HEK293 (cell line): ENCODE data around the gene SLC25A41.

ENCODE experiments used
- CTCF ChIA-PET: fragments of 350-600 bp; formaldehyde crosslinking; extraction: SDS; loops from one replicate; lab custom pipeline; 2021; ENCODE audit warnings: antibody characterized with exemption; lab: Yijun Ruan, JAX
- POLR2A ChIA-PET: fragments of 300-600 bp; formaldehyde crosslinking; extraction: SDS; loops from one replicate; lab custom pipeline; 2020; ENCODE audit warnings: antibody characterized with exemption, inconsistent platforms; lab: Yijun Ruan, JAX
- H3K27ac ChIP-seq: fragments of 200-500 bp; sonication (Bioruptor generic); 2 replicates; pipeline ENCODE4 v1.5.1; 2014; ENCODE audit warnings: low read depth, low read length, control low read depth, inconsistent platforms; ENCODE audit errors: extremely low read depth
- H3K36me3 ChIP-seq, 2 experiments: fragments of 200-500 bp in 1 of 2; sonication (Bioruptor generic) in 1 of 2; 1 replicate in 1 of 2; 2 replicates in 1 of 2; pipeline ENCODE4 v1.5.1; 2014 to 2017; ENCODE audit warnings: inconsistent platforms in 2 of 2, low read length in 2 of 2; ENCODE audit not compliant: control insufficient read depth in 2 of 2, insufficient read depth in 1 of 2
- H3K4me1 ChIP-seq: fragments of 200-500 bp; sonication (Bioruptor generic); 2 replicates; pipeline ENCODE4 v1.5.1; 2014; ENCODE audit warnings: mild to moderate bottlenecking, low read length, inconsistent platforms; ENCODE audit not compliant: control insufficient read depth, insufficient read depth
- H3K4me3 ChIP-seq: 2 replicates; pipeline ENCODE4 v1.5.1; 2011; ENCODE audit warnings: low read depth, mild to moderate bottlenecking, control low read depth, low read length, moderate library complexity
- H3K9me3 ChIP-seq: fragments of 200-500 bp; sonication (Bioruptor generic); 2 replicates; pipeline ENCODE4 v1.5.1; 2014; ENCODE audit warnings: low read depth, low read length, inconsistent platforms; ENCODE audit not compliant: control insufficient read depth, insufficient read depth
- EGR2 ChIP-seq: fragments of 450-650 bp; formaldehyde crosslinking; IDR thresholded peaks from 2 replicates; pipeline ENCODE4 v1.5.1; 2016; ENCODE audit warnings: low read depth, missing biosample characterization, missing genetic modification characterization
- SP3 ChIP-seq: fragments of 450-650 bp; formaldehyde crosslinking; IDR thresholded peaks from 2 replicates; pipeline ENCODE4 v1.5.1; 2016; ENCODE audit warnings: missing biosample characterization, missing genetic modification characterization
- ZFHX2 ChIP-seq: fragments of 450-650 bp; formaldehyde crosslinking; conservative IDR thresholded peaks from 2 replicates; pipeline ENCODE4 v1.5.1; 2016; ENCODE audit warnings: missing biosample characterization, missing genetic modification characterization
- ZIC2 ChIP-seq: fragments of 450-650 bp; formaldehyde crosslinking; IDR thresholded peaks from 2 replicates; pipeline ENCODE4 v1.5.1; 2016; ENCODE audit warnings: missing biosample characterization, missing genetic modification characterization
- ZNF114 ChIP-seq: fragments of 450-650 bp; formaldehyde crosslinking; IDR thresholded peaks from 2 replicates; pipeline ENCODE4 v1.5.0; 2017; ENCODE audit warnings: missing biosample characterization, missing genetic modification characterization
- ZNF221 ChIP-seq: fragments of 450-650 bp; formaldehyde crosslinking; IDR thresholded peaks from 2 replicates; pipeline ENCODE4 v1.5.1; 2017; ENCODE audit warnings: missing biosample characterization, missing genetic modification characterization, borderline replicate concordance
- ZNF274 ChIP-seq, 2 experiments: fragments of 200-500 bp in 1 of 2; fragments of 450-650 bp in 1 of 2; sonication (Bioruptor generic) in 1 of 2; formaldehyde crosslinking in 1 of 2; IDR thresholded peaks; 2 replicates each; pipeline versions ENCODE4 v1.5.1 to v1.6.1; 2014 to 2016; ENCODE audit warnings: borderline replicate concordance in 1 of 2, inconsistent platforms in 1 of 2, low read length in 1 of 2, missing biosample characterization in 1 of 2, missing genetic modification characterization in 1 of 2
- ZNF302 ChIP-seq: fragments of 450-650 bp; formaldehyde crosslinking; IDR thresholded peaks from 2 replicates; pipeline ENCODE4 v1.5.1; 2016; ENCODE audit warnings: missing biosample characterization, missing genetic modification characterization, low read depth
- ZNF341 ChIP-seq: fragments of 450-650 bp; formaldehyde crosslinking; IDR thresholded peaks from 2 replicates; pipeline ENCODE4; 2016; ENCODE audit warnings: low read depth, missing biosample characterization, missing genetic modification characterization
- ZNF664 ChIP-seq: fragments of 450-650 bp; formaldehyde crosslinking; IDR thresholded peaks from 2 replicates; pipeline ENCODE4 v1.5.1; 2016; ENCODE audit warnings: missing biosample characterization, missing genetic modification characterization
- ZNF768 ChIP-seq: fragments of 450-650 bp; formaldehyde crosslinking; IDR thresholded peaks from 2 replicates; pipeline ENCODE4 v1.5.1; 2018; ENCODE audit warnings: missing biosample characterization, mild to moderate bottlenecking, missing genetic modification characterization
- ZNF843 ChIP-seq: fragments of 450-650 bp; formaldehyde crosslinking; IDR thresholded peaks from 2 replicates; pipeline ENCODE4 v1.5.1; 2016; ENCODE audit warnings: missing biosample characterization, missing genetic modification characterization
- ZSCAN16 ChIP-seq: fragments of 450-650 bp; formaldehyde crosslinking; IDR thresholded peaks from 2 replicates; pipeline ENCODE4 v1.5.1; 2016; ENCODE audit warnings: missing biosample characterization, missing genetic modification characterization
- TF ChIP-seq, protein P1 (sequence below): fragments of 450-650 bp; formaldehyde crosslinking; IDR thresholded peaks from 2 replicates; pipeline ENCODE4 v1.5.1; 2016; ENCODE audit warnings: missing biosample characterization, missing genetic modification characterization
- TF ChIP-seq, protein P2 (sequence below): fragments of 450-650 bp; formaldehyde crosslinking; IDR thresholded peaks from 2 replicates; pipeline ENCODE4 v1.5.1; 2016; ENCODE audit warnings: missing biosample characterization, missing genetic modification characterization
- TF ChIP-seq, protein P3 (sequence below): fragments of 450-650 bp; formaldehyde crosslinking; IDR thresholded peaks from 2 replicates; pipeline ENCODE4; 2016; ENCODE audit warnings: missing biosample characterization, missing genetic modification characterization
- TF ChIP-seq, protein P4 (sequence below): sonication (generic); formaldehyde crosslinking; IDR thresholded peaks from 2 replicates; pipeline ENCODE4 v1.8.1; 2022; ENCODE audit warnings: mild to moderate bottlenecking, moderate library complexity, missing genetic modification reagents

Gene SLC25A41

DNA sequence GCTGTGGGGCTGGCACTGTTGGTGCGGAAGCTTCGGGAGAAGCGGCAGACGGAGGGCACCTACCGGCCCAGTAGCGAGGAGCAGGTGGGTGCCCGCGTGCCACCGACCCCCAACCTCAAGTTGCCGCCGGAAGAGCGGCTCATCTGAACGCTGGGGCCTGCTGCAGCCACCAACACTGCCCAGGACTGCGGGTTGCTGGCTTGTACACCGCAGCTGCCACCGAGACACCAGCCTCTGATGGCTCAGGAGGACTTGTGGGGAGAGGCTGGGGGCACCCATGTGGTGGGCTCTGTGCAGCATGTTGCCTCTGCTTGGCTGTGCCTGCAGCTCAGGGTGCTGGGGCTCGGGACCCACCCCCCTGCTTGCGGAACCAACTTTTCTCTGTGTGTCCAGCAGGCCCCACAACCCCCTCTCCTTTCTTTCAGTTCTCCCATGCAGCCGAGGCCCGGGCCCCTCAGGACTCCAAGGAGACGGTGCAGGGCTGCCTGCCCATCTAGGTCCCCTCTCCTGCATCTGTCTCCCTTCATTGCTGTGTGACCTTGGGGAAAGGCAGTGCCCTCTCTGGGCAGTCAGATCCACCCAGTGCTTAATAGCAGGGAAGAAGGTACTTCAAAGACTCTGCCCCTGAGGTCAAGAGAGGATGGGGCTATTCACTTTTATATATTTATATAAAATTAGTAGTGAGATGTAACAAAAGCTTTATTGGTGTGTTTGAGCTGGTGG, 33.1 kb upstream of the SLC25A41 start:
- POLR2A ChIA-PET, result interaction anchor here (0.8 to 1.4 kb wide), 2 partner anchors 10 to 19 kb away, joined by 5 to 9 read pairs; no protein-coding TSS in a partner anchor
- no peak overlapping the region for H3K27ac ChIP-seq
- TF ChIP-seq ZNF274 (IDR thresholded peaks at IDR 0.05; ENCODE audit: low read length) (no peak), ZNF274 (tag by site-specific recombination; IDR thresholded peaks at IDR 0.05; ENCODE audit: borderline replicate concordance) (no peak), ZNF114 (tag by site-specific recombination) (no peak), ZNF664 (tag by site-specific recombination) (peak; percentile 83), ZNF768 (0 out of 2 replicates have a peak, but pooled peaks have one; percentile 61)
- TF ChIP-seq, protein P1, sequence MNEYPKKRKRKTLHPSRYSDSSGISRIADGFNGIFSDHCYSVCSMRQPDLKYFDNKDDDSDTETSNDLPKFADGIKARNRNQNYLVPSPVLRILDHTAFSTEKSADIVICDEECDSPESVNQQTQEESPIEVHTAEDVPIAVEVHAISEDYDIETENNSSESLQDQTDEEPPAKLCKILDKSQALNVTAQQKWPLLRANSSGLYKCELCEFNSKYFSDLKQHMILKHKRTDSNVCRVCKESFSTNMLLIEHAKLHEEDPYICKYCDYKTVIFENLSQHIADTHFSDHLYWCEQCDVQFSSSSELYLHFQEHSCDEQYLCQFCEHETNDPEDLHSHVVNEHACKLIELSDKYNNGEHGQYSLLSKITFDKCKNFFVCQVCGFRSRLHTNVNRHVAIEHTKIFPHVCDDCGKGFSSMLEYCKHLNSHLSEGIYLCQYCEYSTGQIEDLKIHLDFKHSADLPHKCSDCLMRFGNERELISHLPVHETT (tag by site-specific recombination), result no peak
- H3K4me1 ChIP-seq, result no peaks in the 10 kb centered on the region
- H3K36me3 ChIP-seq, result no peaks in the 10 kb centered on the region
- H3K9me3 ChIP-seq, result no peaks in the 10 kb centered on the region
- CTCF ChIA-PET, result interaction anchor here (0.7 kb wide), 1 partner anchor 10 kb away, joined by 3 read pairs; no protein-coding TSS in a partner anchor
- H3K4me3 ChIP-seq, result no peak overlapping the region

DNA sequence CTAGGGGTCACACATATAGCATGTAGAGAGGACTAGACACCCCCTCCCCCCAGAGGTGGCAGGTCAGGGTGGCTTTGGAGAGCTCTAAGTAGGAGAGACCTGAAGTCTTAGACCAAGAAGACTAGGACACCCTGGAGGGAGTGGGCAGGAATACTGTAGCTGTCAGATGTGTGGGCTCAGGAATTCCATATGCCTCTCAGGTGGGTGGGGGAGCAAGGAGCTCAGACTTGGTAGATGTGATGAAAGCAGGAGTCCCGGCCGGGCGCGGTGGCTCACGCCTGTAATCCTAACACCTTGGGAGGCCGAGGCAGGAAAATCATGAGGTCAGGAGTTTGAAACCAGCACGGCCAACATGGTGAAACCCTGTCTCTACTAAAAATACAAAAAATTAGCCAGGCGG, 32.1 kb upstream of the SLC25A41 start:
- CTCF ChIA-PET, result no interaction called here

DNA sequence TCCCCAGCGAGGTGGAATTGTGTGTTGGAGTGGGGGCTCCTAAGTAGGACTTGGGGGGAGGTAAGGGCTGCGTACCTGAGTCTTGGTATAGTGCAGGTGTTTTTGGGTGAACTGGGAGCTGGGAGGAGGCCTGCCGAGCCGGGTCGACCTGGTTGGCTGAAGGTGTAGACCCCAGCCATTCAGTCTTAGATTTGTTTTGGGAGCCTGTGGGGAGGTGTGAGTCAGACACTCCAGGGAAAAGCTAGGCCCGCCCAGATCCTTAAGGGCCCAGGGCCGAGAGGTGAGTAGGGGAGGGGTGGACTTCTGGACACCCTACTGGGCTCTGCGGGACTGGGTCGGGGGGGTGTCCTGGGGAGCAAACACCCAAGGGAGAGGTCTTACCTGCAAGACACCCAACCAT, 31.4 kb upstream of the SLC25A41 start:
- CTCF ChIA-PET, result interaction anchor here (1.1 kb wide), 1 partner anchor 16 kb away, joined by 3 read pairs; the partner anchor contains the start of gene DENND1C
- H3K4me1 ChIP-seq, result no peaks in the 10 kb centered on the region
- TF ChIP-seq ZIC2 (tag by site-specific recombination), result 0 out of 2 replicates have a peak, but pooled peaks have one; percentile 14
- TF ChIP-seq, protein P2, sequence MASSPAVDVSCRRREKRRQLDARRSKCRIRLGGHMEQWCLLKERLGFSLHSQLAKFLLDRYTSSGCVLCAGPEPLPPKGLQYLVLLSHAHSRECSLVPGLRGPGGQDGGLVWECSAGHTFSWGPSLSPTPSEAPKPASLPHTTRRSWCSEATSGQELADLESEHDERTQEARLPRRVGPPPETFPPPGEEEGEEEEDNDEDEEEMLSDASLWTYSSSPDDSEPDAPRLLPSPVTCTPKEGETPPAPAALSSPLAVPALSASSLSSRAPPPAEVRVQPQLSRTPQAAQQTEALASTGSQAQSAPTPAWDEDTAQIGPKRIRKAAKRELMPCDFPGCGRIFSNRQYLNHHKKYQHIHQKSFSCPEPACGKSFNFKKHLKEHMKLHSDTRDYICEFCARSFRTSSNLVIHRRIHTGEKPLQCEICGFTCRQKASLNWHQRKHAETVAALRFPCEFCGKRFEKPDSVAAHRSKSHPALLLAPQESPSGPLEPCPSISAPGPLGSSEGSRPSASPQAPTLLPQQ (tag by site-specific recombination), result no peak
- no peak for TF ChIP-seq SP3 (tag by site-specific recombination)
- TF ChIP-seq, protein P3, sequence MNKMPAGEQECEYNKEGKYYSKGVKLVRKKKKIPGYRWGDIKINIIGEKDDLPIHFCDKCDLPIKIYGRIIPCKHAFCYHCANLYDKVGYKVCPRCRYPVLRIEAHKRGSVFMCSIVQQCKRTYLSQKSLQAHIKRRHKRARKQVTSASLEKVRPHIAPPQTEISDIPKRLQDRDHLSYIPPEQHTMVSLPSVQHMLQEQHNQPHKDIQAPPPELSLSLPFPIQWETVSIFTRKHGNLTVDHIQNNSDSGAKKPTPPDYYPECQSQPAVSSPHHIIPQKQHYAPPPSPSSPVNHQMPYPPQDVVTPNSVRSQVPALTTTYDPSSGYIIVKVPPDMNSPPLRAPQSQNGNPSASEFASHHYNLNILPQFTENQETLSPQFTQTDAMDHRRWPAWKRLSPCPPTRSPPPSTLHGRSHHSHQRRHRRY (tag by site-specific recombination), result no peak
- TF ChIP-seq ZSCAN16 (tag by site-specific recombination), result no peak
- TF ChIP-seq, protein P4, sequence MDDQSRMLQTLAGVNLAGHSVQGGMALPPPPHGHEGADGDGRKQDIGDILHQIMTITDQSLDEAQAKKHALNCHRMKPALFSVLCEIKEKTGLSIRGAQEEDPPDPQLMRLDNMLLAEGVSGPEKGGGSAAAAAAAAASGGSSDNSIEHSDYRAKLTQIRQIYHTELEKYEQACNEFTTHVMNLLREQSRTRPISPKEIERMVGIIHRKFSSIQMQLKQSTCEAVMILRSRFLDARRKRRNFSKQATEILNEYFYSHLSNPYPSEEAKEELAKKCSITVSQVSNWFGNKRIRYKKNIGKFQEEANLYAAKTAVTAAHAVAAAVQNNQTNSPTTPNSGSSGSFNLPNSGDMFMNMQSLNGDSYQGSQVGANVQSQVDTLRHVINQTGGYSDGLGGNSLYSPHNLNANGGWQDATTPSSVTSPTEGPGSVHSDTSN (CRISPR knock-in tag), result no peak
- TF ChIP-seq ZNF341, result peak; percentile 21; the same call in 1 of the 2 replicates
- TF ChIP-seq, all 188 proteins: peak for 2
- POLR2A ChIA-PET, result interaction anchor here (1.1 kb wide), 1 partner anchor 40 kb away, joined by 3 read pairs; the partner anchor contains the start of gene KHSRP
- no peaks in the 10 kb centered on the region for H3K36me3 ChIP-seq
- no peaks in the 10 kb centered on the region for H3K9me3 ChIP-seq
- H3K4me3 ChIP-seq, result no peak overlapping the region; the same call in 1 of the 2 replicates
- no peak overlapping the region for H3K27ac ChIP-seq

More for the DNA sequence above, 32.1 kb upstream of the SLC25A41 start:
- Histone ChIP-seq H3K9me3 (no peaks in the 10 kb centered on the region), H3K36me3 (no peaks in the 10 kb centered on the region), H3K27ac (no peak overlapping the region), H3K4me1 (no peaks in the 10 kb centered on the region), H3K4me3 (no peak overlapping the region)
- TF ChIP-seq EGR2 (tag by site-specific recombination), result peak; percentile 84
- TF ChIP-seq ZNF274 (IDR thresholded peaks at IDR 0.05; ENCODE audit: low read length), result no peak
- no peak for TF ChIP-seq ZNF274 (tag by site-specific recombination; IDR thresholded peaks at IDR 0.05; ENCODE audit: borderline replicate concordance)
- no peak for TF ChIP-seq ZNF221 (tag by site-specific recombination)
- TF ChIP-seq ZNF302 (tag by site-specific recombination), result no peak
- TF ChIP-seq ZFHX2 (tag by site-specific recombination), result peak; percentile 69
- no peak for TF ChIP-seq ZNF843 (tag by site-specific recombination)
- POLR2A ChIA-PET, result interaction anchor here (1.1 kb wide), 1 partner anchor 41 kb away, joined by 3 read pairs; the partner anchor contains the start of gene KHSRP
